ENCODE results near the gene TSR1. TPM values are rescaled to one million over a fixed set of nuclear protein-coding genes. Genes with fewer than 3 reads are reported as not detected.
A peak's percentile ranks its signal among the peaks of the same experiment; 100 is the strongest.

TSR1 gene
- polyA plus RNA-seq, 3 donors = 32.1 to 40.2 (median 34.6) TPM

GRCh38 chr17:2292100-2292499 lies 44.2 kb downstream of the TSR1 start:
- DNase-seq (ENCODE audit: low read depth in 3 of 3, low spot score in 2 of 3) = no peak

GRCh38 chr17:2289878-2290478 lies 46.3 kb downstream of the TSR1 start:
- no peak for DNase-seq (ENCODE audit: low read depth in 3 of 3, low spot score in 2 of 3)

- DNase-seq (ENCODE audit: low read depth in 3 of 3, low spot score in 2 of 3) = no peak
These were observed 53.0 kb downstream of the TSR1 start for GRCh38 chr17:2283302-2283701.

GRCh38 chr17:2282297-2282873 lies 53.9 kb downstream of the TSR1 start:
- peak; percentile 47 to 63 (median 56) for DNase-seq (ENCODE audit: low read depth in 3 of 3, low spot score in 2 of 3)

- DNase-seq (ENCODE audit: low read depth in 3 of 3, low spot score in 2 of 3) = no peak
These were observed 56.5 kb downstream of the TSR1 start for GRCh38 chr17:2279707-2280106.

- no peak for DNase-seq (ENCODE audit: low read depth in 3 of 3, low spot score in 2 of 3)
These were observed 58.7 kb downstream of the TSR1 start for GRCh38 chr17:2277429-2278170.

GRCh38 chr17:2275722-2276121 lies 60.5 kb downstream of the TSR1 start:
- DNase-seq (ENCODE audit: low read depth in 3 of 3, low spot score in 2 of 3) = no peak

GRCh38 chr17:2274414-2274813 lies 61.8 kb downstream of the TSR1 start:
- DNase-seq (ENCODE audit: low read depth in 3 of 3, low spot score in 2 of 3) = no peak

Other genes starting within 250 kb of the TSR1 start
- 10 to 100 TPM; 31.1 to 36.1 (median 32.9) TPM for gene SMG6, start 32.7 kb downstream of the TSR1 start, polyA plus RNA-seq (ENCODE audit: insufficient read length in 3 of 3)
- gene SRR, start 32.5 kb downstream of the TSR1 start, polyA plus RNA-seq (ENCODE audit: insufficient read length in 3 of 3) = 10 to 100 TPM; 24.8 to 28.4 (median 26.0) TPM
- 10 to 100 TPM; 56.2 to 61.4 (median 56.6) TPM for gene SGSM2, start 1.0 kb upstream of the TSR1 start, polyA plus RNA-seq (ENCODE audit: insufficient read length in 3 of 3)
- 10 to 100 TPM; 10.5 to 12.1 (median 10.6) TPM for gene MNT, start 64.6 kb upstream of the TSR1 start, polyA plus RNA-seq (ENCODE audit: insufficient read length in 3 of 3)
- gene METTL16, start 175.4 kb upstream of the TSR1 start, polyA plus RNA-seq (ENCODE audit: insufficient read length in 3 of 3) = 10 to 100 TPM; 36.1 to 39.1 (median 36.6) TPM

Data from right renal cortex interstitium (tissue), 3 donors.